Measurements from ENCODE around the gene PM20D1.

The PM20D1 gene

DNA sequence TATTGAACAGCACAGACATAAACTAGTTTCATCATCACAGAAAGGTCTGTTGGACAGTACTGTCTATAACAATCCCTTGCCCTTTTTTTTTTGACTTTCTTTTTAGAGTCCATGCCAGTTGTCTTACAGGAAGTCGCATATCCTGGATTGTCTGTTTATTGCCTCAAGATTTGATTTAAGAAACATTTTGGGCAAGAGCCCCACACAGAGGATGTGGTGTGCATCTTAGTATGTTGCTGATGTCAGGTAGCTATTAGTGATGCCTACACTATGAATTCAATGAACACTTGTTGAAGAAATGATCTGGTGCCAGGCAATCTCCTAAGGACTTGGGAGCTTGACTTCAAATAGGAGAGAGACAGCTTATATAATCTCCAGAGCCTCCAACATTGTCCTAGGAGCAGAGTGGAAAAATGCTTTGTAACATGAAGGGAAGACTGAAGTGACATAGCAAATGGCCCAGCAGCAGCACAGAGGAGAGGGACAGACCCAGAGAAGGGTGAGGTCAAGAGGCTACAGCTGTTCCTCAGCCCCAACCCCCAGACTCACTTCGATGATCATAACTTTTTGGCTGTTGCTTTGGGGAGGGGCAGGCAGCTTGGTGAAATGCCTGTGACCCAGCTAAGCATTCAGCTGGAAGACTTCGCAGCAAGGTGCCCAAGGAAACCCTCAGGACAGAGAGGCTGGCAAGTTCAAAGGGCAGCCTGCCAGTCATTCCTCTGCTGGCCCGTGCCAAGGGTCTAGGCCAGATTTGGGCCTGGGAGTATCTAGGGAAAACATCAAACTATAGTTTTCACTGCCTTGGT, 67.1 kb downstream of the PM20D1 start:
- no peak overlapping the region for H3K4me3 Mint-ChIP-seq
- no peaks in the 10 kb centered on the region for H3K9me3 Mint-ChIP-seq
- DNase-seq, result no peak
- H3K27me3 Mint-ChIP-seq (ENCODE audit: low read depth, poor library complexity), result peaks cover 14% of the 10 kb centered on the region
- H3K27ac Mint-ChIP-seq, result no peak overlapping the region
- no peaks in the 10 kb centered on the region for H3K36me3 Mint-ChIP-seq (ENCODE audit: low read depth)
- no peak for TF ChIP-seq CTCF (IDR thresholded peaks at IDR 0.05)
- H3K4me1 Mint-ChIP-seq, result peaks cover 6% of the 10 kb centered on the region

- TF ChIP-seq CTCF (IDR thresholded peaks at IDR 0.05), result no peak
- H3K36me3 Mint-ChIP-seq (ENCODE audit: low read depth), result no peaks in the 10 kb centered on the region
- H3K27ac Mint-ChIP-seq, result no peak overlapping the region
- no peak for DNase-seq
- H3K4me1 Mint-ChIP-seq, result peaks cover 6% of the 10 kb centered on the region
- H3K9me3 Mint-ChIP-seq, result peaks cover 13% of the 10 kb centered on the region
- H3K4me3 Mint-ChIP-seq, result no peak overlapping the region
- peaks cover 28% of the 10 kb centered on the region for H3K27me3 Mint-ChIP-seq (ENCODE audit: low read depth, poor library complexity)
These were observed 69.6 kb downstream of the PM20D1 start for GRCh38 chr1:205780335-205780734.
